HK-2 (cell line): ENCODE measurements around the gene ATP8A2.
A peak's percentile ranks its signal among the peaks of the same experiment; 100 is the strongest.
"Not testable (repeated sequence)": the region's sequence is repeated elsewhere in the genome, so short reads cannot be mapped to it uniquely, and the experiment has no call there.

ENCODE experiments used
- DNase-seq: peaks from one replicate; pipeline ENCODE4 v3.0.0-alpha.2; 2018; ENCODE audit not compliant: unreplicated experiment

Gene ATP8A2

DNA sequence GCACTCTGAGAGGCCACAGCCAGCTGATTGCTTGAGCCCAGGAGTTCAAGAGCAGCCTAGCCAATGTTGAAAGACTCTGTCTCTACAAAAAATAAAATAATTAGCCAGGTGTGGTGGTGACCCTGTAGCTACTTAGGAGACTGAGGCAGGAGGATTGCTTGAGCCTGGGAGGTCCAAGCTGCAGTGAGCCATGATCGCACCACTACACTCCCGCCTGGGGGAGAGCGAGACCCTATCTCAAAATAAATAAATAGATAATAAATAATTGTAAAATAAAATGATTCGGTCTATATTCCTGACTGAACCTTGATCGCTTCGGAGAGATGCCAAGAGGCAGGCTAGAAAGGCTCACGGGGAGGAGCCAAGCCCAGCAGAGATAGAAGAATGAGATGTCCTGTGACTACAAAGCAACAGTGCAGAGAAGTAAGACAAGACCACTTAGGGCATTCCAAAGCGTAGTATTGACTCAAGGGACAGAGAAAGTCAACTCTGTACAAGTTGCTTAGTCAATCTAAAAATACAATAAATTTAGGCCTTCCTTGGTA lies 667.2 kb downstream of the ATP8A2 start:
- DNase-seq: no peak

DNA sequence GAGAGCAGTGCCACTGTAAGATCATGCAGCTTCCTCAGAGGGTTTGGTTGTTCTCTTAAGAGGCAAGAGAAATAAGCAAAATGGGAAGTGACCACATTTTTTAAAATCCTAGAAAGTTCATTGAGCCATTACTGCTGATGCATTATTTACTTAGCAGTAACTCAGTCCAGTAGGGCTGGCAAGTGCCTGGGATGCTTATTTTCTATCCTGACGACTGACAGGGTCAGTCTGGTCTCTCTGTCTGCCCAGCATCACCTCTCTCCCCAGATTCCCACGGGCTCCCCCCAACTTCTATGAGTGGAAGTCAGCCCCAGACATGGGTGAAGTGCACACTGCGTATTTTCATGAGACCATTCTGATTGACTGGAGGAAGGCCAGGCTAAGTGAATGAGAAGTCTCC lies 669.7 kb downstream of the ATP8A2 start:
- DNase-seq: no peak

DNA sequence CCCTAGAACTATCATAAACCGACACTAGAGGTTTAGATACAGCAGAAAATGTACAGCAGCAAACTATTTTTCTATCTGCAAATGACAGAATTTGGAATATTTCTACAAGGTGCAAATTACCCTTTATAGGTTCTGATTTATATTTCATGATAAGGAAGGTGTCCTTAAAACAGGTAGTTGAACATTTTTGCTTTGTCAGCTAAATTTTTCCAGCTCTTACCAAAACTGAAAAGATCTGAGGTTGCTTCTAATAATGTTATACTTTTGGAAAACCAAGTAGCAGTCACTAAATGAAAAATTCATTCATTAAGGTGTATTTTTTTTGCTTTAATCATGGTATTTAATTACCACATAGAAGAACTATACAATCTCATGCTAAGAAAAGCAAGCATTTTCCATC lies 671.0 kb downstream of the ATP8A2 start:
- no peak for DNase-seq

DNA sequence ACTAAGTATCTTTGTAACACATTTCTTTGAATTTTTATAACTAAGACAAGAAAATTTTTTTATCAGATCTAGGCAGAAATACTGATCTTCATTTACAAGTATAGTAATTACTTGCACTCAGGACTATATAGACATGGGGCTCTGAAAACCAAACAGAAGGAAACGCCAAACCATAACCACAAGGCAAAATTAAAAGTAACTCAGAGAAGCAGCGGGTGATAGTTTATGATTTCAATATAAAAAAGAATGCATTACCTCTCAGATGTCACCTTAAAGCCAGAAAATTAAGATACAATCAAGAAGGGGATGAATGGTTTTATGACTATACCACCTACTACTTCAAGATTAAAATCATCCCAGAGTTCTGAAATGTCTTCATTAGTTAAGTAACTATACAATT lies 673.4 kb downstream of the ATP8A2 start:
- DNase-seq: no peak

DNA sequence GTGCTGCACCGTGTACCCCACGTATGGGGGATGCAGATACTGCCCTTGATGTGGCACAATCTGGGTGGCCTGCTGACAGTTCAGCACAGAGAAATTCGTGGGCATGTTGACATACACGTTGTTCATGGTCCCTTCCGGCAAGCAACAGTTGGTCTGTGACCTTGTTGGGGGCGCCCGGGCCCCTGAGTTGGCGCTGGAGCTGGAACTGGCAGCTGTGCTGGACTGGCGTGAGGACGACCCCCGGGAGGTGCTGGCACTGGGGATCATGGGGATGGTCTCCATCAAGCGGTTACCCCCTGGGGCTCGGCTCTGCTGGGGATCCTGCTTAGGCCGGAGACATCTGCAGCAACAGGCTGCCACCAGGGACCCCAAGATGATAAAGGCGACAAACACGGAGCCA lies 674.9 kb downstream of the ATP8A2 start:
- DNase-seq: no peak

DNA sequence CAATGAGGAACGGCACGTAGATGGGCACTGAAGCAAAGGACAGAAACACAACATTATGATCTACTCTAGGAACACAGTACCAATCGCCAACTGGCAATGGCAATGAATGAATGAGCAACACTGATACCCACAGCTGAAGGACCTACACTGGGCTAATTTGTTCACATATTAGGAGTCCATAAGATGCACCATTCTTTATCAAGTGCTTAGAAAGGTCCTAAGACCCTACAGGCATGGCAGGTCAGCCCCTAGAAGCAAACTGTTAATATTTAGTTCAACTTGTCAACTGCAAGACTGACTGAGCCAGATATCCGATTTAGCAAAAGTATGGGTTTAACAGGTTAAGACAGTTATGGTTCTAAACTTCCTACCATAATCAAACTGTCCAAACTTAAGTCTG lies 675.3 kb downstream of the ATP8A2 start:
- no peak for DNase-seq

DNA sequence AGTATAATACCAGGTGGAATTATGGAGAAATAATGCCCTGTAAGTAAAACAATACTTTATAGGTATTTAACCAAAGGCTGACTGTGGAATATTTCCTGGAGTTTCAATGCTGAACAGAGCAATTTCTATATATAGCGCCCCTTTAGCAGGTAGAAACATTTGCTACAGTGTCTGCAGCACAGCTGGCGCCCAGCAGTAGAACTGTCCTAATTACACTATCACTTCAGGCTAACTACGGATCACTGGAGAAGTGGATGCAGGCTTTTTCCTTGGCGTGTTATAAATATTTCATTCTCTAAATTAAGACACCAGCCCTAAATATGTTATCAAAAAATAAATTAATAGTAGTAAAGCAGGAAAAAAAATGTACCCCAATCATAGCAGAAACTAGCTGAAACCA lies 677.0 kb downstream of the ATP8A2 start:
- no peak for DNase-seq

DNA sequence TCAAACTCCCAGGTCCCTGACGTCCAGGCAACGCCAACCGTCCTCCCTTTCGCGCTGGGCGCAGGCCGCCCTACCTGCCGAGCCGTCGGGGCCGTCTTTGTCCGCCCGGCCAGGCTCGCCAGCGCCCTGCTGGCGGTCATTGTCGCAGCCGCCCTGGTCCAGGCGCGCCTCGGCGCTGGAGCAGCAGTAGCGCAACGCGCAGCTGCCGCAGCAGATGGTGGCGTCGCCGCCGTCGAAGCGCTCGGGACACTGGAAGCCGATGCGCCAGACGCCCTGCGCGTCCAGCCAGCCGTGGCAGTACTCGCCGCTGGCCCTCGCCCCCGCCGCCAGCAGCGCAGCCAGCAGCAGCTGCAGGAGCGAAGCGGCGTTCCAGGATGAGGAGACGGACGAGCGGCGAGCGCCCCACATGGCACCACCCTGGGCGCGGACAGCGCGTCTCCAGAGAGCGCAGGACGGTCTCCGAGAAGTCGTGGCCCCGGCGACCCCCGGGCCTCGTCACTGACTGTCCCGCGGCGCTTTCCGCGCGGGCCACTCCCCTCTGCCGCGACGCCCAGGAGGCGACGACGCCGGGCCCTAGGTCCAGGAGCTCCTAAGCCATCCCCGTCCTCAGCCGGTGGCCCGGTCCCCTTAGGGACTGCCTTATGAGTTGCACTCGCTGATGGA lies 678.9 kb downstream of the ATP8A2 start:
- DNase-seq: peak; percentile 63

DNA sequence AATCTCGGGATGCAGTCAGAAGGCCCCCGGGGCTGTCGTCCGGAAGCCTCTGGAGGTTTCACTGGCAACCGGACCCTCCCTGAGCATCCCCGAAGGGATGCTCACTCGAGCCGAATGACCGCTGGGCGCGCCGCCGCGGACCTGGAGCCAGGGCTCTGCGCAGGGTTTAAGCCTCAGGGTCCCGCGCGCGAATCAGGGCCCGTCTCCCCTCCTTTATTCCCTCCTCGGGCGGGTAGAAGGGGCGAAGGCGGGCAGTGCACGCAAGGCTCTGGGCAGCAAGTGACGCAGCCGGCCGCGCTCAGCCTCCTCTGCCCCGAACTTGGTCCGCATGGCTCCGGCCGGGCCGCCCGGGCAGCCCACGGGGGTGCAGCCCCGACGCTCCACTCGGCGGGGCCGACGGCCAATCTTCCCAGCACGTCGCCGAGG lies 679.5 kb downstream of the ATP8A2 start:
- DNase-seq: peak; percentile 34

DNA sequence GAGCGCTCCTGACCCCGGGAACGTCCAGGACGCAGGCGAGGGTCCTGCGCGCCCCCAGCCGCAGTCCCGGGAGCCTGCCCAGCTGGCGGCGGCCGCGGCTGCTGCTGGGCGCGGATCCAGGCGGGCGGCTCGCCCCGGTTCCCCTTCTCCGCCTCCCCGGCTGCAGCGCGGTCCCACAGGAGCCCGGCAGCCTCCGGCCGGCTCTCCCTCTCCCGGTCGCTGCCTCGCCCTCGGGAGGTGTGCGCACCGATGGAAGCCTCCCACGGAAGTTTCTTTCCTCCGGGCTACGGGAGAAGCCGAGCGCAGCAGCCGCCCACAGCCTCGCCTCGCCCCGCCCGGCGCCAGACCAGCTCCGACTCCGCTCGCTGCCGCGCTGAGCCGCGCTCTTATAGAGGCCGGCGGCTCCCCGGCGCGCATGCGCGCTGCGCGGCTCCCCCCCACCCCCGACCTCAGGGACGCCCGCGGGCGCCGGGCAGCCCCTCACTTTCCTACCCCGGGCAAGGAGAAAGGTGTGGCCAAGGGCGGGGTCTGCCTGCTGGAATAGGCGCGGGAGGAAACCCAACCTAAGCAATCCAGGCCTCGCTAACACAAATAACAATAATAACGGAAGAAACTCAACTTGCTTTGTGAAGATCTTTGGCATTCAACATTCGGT lies 680.0 kb downstream of the ATP8A2 start, which contains the start of gene SHISA2:
TSS of gene SHISA2 (minus strand) at position 360 of the 655 bp plus-strand sequence. CDS start 1,041 bp downstream, outside the sequence.
- DNase-seq: peak; percentile 62

DNA sequence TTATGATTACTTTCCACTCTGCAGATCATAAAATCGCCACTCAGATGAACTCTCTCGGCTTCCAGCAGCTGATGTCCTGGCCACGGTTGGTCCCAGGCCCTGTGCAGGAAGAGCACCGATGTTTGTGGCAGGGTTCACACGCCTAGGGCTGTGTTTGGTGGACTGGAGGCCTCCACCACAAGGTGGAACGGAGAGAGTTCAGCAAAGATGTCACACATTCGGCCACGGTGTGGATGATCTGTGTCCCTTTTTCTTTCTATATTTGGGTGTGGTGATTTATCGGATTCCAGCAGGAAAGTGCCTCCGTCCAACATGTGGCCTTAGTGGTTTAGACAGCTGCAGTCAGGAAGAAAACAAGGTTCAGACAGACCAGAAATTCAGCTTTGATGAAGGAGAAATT lies 680.6 kb downstream of the ATP8A2 start:
- no peak for DNase-seq

DNA sequence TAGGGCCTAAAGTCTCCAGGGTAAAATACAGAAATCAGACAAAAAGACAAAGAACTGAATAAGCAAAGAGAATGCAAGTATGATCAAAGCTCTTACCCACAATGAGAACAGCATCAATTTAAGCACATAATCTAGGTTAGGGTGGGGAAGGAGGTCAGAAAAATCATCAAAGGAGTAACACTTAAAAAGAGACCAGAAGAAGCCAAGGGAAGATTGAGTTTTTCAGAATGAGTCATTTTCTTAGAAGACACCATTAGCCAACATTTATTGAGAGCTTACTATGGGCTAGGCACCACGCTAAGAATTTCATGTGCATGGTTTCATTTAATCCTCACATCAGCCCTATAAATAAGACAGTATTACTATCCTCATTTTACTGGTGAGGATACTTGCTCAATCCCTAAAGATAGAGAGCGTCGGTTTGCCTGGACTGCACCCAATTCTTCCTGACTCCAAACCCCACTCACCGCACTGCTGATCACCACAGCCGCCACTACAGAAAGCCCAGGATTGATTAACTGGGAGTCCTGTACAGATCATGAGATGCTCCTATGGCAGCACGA lies 681.7 kb downstream of the ATP8A2 start:
- DNase-seq: no peak

DNA sequence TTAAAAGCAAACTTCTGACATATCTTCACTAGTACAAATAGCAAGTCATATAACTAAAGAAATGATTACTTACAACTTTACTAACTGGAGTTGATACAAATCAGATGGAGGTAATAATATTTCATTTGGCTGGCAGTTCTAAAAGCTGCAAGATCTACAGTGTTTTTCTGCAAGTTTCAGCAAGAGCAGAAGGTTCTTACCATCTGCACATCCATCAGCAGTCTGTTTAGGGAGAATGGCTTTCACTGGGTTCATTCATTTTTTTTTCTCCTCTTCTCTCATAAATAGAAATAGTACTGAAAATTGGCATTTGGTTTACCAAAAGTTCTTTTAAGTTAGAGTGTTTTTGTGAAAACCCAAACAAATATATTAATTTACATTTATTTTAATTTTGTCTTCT lies 683.1 kb downstream of the ATP8A2 start:
- no peak for DNase-seq

DNA sequence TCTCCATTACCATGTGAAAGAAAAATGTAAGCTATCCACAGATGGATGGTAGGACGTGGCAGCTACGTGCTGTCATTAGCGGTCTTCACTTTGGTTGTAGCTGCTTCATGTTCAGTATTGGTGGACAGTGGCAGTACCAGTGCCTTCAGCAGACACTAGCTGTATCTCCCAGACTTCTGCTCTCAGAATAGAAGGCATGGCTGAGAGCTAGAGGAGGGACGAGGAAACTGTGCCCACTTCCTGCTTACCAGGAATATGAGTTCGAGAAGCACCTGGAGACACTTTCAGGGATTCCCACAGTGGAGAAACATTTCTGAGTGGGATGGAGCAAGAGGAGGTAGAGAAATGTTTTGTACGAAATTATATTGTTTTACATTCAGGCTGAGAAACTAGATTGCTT lies 686.9 kb downstream of the ATP8A2 start:
- no peak for DNase-seq

DNA sequence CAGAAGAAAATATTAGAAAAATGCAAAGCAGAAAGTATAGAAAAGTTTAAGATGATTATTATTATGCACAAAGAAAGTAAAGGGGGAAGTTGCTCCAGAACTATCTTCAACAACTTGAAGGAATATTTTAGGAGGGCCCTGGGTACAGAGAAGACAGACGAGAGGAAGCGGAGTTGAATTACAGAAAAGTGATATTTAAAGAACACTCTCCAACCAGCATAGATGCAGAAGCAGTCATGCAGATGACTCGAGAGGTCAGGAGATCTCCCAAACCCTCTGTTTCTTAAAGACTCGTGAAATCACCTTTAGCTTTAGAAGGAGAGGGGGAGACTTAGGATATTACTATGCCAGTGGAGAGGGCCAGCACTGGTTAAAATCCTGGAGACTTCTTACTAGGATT lies 688.6 kb downstream of the ATP8A2 start:
- no peak for DNase-seq

DNA sequence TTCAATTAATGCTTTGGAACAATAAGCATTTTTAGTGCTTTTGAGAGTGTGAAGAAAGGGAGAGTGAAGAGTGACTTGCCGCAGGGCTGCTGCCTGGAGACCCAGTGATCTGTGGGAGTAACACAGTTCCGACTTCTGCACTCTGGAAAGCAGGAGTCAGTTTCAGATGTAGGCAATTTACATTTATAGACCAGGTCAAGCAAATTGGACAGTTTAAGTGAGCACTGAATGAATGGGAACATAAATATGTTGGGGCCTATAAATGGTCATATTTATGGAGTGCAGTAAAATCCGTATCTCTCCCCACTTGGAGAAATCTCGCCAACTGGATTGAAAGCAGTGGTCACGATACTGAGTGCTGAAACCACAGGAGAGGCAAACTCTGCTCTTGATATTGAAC lies 689.5 kb downstream of the ATP8A2 start:
- no peak for DNase-seq

DNA sequence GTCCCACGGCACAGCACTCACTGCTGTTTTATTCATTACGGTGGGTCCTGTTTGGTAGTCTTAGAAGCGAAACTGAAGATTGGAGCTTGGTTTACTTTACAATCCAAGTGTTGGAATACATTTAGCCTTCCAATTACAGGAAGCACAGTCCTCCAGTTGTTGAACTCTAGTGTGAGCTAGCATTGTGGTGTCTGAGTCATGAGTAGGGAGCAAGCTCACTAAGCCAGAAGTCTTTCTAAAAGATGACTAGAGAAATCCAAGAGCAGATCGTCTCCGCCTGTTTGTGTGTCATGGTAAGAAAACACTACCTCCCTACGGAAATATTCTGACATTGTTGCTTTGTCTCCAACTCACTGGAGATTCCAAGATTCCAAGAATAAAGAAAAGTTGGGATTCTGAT lies 690.2 kb downstream of the ATP8A2 start:
- DNase-seq: peak; percentile 9

DNA sequence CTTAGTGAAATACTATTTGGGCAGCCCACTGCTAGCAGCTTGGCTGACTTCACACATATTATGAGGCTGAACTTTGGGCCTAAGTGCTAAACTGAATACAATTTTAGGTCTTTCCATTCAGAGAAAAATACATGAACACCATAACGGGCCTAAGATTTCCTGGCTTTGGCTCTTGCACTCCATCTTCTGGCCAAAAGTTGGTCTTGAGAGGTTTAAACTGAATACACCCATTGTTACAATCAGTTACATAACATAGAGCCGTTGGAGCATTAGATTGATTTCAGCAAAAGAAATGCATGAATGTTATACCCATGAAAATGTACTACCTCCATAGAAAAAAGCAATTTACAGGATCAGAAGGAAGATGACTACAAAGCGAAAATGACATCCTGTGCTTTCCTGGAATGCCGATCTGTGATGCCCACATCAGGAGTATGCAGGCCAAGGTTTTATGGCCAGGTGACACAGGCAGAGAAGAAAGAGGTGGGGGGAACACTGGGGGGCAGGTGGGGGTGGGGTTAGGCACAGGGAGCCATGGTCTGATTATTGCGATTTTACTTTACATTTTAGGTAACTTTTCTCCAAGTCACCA lies 691.2 kb downstream of the ATP8A2 start:
- DNase-seq: peak; percentile 20

DNA sequence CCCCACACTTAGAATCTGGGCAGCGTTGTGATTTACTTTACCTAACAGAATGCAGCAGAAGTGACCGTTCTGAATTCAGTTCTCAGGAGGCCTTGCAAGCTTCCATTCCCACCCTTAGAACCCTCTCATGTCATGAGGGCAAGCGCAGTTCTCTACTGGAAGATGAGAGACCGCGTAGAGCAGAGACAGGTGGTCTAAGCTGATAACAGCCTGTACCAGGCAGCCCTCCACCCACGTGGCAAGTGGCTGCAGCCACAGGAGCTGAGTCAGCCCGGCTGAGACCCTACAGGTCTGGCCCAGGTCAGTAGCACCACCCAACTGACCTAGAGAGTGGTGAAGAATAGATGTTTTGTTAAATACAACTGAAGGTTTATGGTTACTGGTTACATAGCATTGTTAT lies 694.7 kb downstream of the ATP8A2 start:
- DNase-seq: not testable (repeated sequence)

DNA sequence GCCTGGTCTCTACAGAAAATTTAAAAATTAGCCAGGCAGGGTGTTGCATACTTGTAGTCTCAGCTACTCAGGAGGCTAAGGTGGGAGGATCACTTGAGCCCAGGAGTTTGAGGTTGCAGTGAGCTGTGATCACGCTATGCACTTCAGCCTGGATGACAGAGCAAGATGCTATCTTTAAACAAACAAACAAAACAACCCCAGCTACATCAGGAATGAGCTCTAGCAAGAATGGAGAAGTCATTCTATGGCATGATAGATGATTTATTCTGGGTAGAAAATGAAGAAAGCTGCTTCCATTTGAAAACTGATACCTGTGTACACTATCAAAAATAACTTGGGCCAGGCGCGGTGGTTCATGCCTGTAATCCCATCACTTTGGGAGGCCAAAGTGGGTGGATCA lies 695.8 kb downstream of the ATP8A2 start:
- no peak for DNase-seq

DNA sequence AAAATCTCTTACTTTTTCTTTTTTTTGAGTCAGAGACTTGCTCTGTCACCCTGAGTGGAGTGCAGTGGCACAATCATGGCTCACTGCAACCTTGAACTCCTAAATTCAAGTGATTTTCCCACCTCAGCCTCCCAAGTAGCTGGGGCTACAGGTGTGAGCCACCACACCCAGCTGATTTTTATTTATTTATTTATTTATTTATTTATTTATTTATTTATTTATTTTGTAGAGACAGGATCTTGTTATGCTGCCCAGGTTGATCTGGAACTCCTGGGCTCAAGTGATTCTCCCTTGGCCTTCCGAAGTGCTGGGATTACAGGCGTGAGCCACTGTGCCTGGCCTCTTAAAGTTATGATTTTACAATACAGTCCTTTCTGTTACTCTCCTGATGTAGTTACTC lies 696.6 kb downstream of the ATP8A2 start:
- DNase-seq: not testable (repeated sequence)

DNA sequence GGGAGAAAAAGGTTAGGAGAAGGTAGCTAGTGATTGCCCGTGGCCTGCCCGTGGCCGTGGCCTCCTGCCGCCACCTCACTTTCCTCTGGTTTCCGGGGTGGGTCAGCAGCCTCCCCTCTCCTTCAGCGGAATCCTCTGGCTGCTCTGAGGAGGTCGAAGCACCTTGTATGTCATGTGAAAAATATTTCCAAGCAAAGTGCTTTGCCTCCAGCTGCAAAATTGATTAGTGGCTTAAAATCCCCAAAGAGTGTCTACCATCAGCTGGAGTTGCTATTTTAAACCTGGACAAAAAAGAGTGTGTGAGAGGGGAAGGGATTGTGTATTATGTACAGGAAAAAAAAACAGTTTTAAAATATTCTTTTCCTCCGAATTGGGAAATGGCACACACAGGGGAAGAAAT lies 697.9 kb downstream of the ATP8A2 start:
- not testable (repeated sequence) for DNase-seq

DNA sequence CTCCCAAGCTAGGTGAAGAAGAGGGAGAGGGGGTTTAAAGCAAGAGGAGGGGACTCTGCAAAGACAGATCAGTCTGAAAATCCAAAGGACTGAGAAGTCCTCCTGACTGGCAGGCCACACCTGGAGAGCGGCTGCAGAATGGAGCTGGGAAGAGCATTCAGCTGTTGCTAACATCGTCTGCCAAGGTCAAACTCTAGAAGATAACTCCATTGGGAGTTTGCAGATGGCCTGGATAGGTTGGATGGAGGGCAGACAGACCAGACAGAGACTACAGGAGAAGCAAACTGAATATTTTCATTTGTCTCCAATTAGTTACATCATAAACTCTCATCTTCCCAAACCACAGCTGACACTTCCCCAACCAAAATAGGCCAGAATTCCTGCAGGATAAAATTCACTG lies 699.9 kb downstream of the ATP8A2 start:
- DNase-seq: no peak
